DOHH2 (cell line): Measurements from ENCODE around the gene ULBP2.
"Not testable (repeated sequence)": the region's sequence is repeated elsewhere in the genome, so short reads cannot be mapped to it uniquely, and the experiment has no call there.

ENCODE experiments used
- H3F3A ChIP-seq: fragments of 200-600 bp; sonication (generic), shearing (Covaris generic); 2 replicates; pipeline ENCODE4 v1.6.0; 2016; ENCODE audit warnings: antibody characterized with exemption, mild to moderate bottlenecking; ENCODE audit not compliant: control insufficient read depth, insufficient read depth
- H3K27ac ChIP-seq: fragments of 200-600 bp; sonication (generic); 2 replicates; pipeline ENCODE4 v1.5.1; 2014; ENCODE audit warnings: low read depth, mild to moderate bottlenecking, low read length, moderate library complexity
- H3K27me3 ChIP-seq: fragments of 200-600 bp; sonication (generic); 2 replicates; pipeline ENCODE4 v1.6.1; 2014; ENCODE audit warnings: mild to moderate bottlenecking, low read length, mixed read lengths; ENCODE audit not compliant: control insufficient read depth
- H3K36me3 ChIP-seq: fragments of 200-600 bp; sonication (generic); 2 replicates; pipeline ENCODE4 v1.6.1; 2014; ENCODE audit warnings: mild to moderate bottlenecking, low read length, moderate library complexity, mixed read lengths; ENCODE audit not compliant: control insufficient read depth
- H3K4me1 ChIP-seq: fragments of 200-600 bp; sonication (generic); 2 replicates; pipeline ENCODE4 v1.6.1; 2014; ENCODE audit warnings: mild to moderate bottlenecking, low read length, mixed read lengths; ENCODE audit not compliant: control insufficient read depth
- H3K4me2 ChIP-seq: fragments of 200-600 bp; sonication (generic); 2 replicates; pipeline ENCODE4 v1.6.0; 2014; ENCODE audit warnings: mild to moderate bottlenecking, low read length, moderate library complexity
- H3K4me3 ChIP-seq: fragments of 200-600 bp; sonication (generic); 2 replicates; pipeline ENCODE4 v1.5.1; 2014; ENCODE audit warnings: mild to moderate bottlenecking, low read length, mixed read lengths
- H3K79me2 ChIP-seq: fragments of 200-600 bp; sonication (generic); 2 replicates; pipeline ENCODE4 v1.6.1; 2014; ENCODE audit warnings: mild to moderate bottlenecking, low read length, mixed read lengths; ENCODE audit not compliant: control insufficient read depth
- H3K9me2 ChIP-seq: fragments of 200-600 bp; sonication (generic); replicated peaks from 2 replicates; pipeline ENCODE4 v1.6.1; 2014; ENCODE audit warnings: mild to moderate bottlenecking, low read length, mixed read lengths; ENCODE audit not compliant: control insufficient read depth
- H3K9me3 ChIP-seq: fragments of 200-600 bp; sonication (generic); 2 replicates; pipeline ENCODE4 v1.6.1; 2014; ENCODE audit warnings: antibody characterized with exemption, low read length, mixed read lengths; ENCODE audit not compliant: control insufficient read depth, insufficient read depth
- H4K20me1 ChIP-seq: fragments of 200-600 bp; sonication (generic); 2 replicates; pipeline ENCODE4 v1.6.0; 2014; ENCODE audit warnings: low read depth, mild to moderate bottlenecking, antibody characterized with exemption, low read length, moderate library complexity; ENCODE audit not compliant: control insufficient read depth, insufficient read depth
- EZH2phosphoT487 ChIP-seq: fragments of 200-600 bp; sonication (generic); IDR thresholded peaks from 2 replicates; pipeline ENCODE4 v1.6.1; 2017; ENCODE audit warnings: borderline replicate concordance, mild to moderate bottlenecking, antibody characterized with exemption, low read length, moderate library complexity, mixed read lengths
- TF ChIP-seq, protein P1 (sequence below): fragments of 200-600 bp; sonication (generic); IDR thresholded peaks from one replicate; pipeline ENCODE4 v1.5.1; 2014; ENCODE audit warnings: antibody characterized with exemption, mild to moderate bottlenecking, low read depth, low read length; ENCODE audit not compliant: poor library complexity, severe bottlenecking

The ULBP2 gene

DNA sequence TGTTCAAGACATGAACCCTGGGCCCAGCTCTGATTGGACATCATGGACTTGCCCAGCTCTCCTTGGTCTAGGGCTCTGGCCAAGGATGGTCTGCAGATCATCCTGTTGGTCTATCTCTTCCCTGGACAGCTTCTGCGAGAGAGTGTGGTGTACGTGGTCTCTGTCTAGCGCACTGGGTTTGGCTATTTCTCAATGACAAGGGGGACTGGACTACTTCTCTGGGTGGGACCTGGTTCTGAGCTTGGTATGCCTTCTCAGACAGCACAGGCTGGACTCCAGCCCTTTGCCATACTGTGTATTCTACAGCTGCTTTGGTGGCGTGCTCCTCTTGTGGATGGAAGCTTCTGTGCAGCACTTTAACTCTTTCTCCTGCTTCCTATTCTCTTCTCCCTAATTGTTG is 35.4 kb upstream of the ULBP2 start:
- Histone ChIP-seq H4K20me1 (no peaks in the 10 kb centered on the region), H3K4me1 (no peaks in the 10 kb centered on the region), H3K4me2 (no peak overlapping the region), H3K27me3 (peaks cover 4% of the 10 kb centered on the region; the same call in 1 of the 2 replicates), H3K9me2 (no peaks in the 10 kb centered on the region), H3K36me3 (no peaks in the 10 kb centered on the region), H3F3A (no peaks in the 10 kb centered on the region), H3K79me2 (no peaks in the 10 kb centered on the region), H3K4me3 (no peak overlapping the region), H3K9me3 (peaks cover 16% of the 10 kb centered on the region), H3K27ac (no peak overlapping the region)
- TF ChIP-seq, protein P1, sequence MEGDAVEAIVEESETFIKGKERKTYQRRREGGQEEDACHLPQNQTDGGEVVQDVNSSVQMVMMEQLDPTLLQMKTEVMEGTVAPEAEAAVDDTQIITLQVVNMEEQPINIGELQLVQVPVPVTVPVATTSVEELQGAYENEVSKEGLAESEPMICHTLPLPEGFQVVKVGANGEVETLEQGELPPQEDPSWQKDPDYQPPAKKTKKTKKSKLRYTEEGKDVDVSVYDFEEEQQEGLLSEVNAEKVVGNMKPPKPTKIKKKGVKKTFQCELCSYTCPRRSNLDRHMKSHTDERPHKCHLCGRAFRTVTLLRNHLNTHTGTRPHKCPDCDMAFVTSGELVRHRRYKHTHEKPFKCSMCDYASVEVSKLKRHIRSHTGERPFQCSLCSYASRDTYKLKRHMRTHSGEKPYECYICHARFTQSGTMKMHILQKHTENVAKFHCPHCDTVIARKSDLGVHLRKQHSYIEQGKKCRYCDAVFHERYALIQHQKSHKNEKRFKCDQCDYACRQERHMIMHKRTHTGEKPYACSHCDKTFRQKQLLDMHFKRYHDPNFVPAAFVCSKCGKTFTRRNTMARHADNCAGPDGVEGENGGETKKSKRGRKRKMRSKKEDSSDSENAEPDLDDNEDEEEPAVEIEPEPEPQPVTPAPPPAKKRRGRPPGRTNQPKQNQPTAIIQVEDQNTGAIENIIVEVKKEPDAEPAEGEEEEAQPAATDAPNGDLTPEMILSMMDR, result no peak
- no peak for TF ChIP-seq EZH2phosphoT487

DNA sequence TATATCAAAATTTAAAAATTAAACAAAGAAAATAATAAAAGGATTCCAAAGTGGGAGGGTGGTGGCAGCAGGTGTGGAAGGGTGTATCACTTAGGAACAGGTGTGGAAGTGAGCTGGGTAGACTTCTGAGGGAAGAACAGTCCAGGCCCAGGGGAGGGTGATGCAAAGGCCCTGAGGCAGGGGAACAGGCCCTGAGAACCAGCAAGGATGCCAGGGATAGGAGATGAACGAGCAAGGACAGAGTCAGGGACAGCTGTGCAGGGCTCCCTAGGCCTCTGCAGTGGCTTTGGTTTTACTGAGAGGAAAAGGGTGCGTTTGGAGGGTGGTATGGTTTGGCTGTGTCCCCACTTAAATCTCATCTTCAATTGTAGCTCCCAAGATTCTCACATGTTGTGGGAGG is 34.5 kb upstream of the ULBP2 start:
- no peak overlapping the region for H3K4me2 ChIP-seq
- H3K9me3 ChIP-seq, result peaks cover 16% of the 10 kb centered on the region
- H3K36me3 ChIP-seq, result no peaks in the 10 kb centered on the region
- TF ChIP-seq EZH2phosphoT487, result no peak
- TF ChIP-seq, protein P1, result no peak
- no peaks in the 10 kb centered on the region for H3F3A ChIP-seq
- no peaks in the 10 kb centered on the region for H3K4me1 ChIP-seq
- H3K79me2 ChIP-seq, result no peaks in the 10 kb centered on the region
- no peaks in the 10 kb centered on the region for H3K9me2 ChIP-seq
- H3K4me3 ChIP-seq, result no peak overlapping the region
- H3K27me3 ChIP-seq, result no peaks in the 10 kb centered on the region; the same call in 1 of the 2 replicates
- H3K27ac ChIP-seq, result no peak overlapping the region
- H4K20me1 ChIP-seq, result no peaks in the 10 kb centered on the region

DNA sequence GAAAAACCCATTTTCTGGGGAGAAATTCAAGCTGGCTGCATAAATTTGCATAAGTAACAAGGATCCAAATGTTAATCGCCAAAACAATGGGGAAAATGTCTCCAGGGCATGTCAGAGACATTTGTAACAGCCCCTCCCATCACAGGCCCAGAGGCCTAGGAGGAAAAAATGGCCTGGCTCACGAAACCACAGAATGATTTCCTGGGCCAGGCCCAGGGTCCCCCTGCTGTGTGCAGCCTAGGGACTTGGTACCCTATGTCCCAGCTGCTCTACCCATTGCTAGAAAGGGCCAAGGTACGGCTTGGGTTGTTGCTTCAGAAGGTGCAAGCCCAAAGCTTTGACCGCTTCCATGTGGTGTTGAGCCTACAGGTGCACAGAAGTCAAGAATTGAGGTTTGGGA is 33.3 kb upstream of the ULBP2 start:
- H3K4me1 ChIP-seq, H3K36me3 ChIP-seq, H3K79me2 ChIP-seq, H3K27me3 ChIP-seq, H3F3A ChIP-seq, H3K4me2 ChIP-seq, H3K9me2 ChIP-seq, H4K20me1 ChIP-seq, H3K27ac ChIP-seq, H3K4me3 ChIP-seq: not testable (repeated sequence)
- H3K9me3 ChIP-seq, result peaks cover 16% of the 10 kb centered on the region

DNA sequence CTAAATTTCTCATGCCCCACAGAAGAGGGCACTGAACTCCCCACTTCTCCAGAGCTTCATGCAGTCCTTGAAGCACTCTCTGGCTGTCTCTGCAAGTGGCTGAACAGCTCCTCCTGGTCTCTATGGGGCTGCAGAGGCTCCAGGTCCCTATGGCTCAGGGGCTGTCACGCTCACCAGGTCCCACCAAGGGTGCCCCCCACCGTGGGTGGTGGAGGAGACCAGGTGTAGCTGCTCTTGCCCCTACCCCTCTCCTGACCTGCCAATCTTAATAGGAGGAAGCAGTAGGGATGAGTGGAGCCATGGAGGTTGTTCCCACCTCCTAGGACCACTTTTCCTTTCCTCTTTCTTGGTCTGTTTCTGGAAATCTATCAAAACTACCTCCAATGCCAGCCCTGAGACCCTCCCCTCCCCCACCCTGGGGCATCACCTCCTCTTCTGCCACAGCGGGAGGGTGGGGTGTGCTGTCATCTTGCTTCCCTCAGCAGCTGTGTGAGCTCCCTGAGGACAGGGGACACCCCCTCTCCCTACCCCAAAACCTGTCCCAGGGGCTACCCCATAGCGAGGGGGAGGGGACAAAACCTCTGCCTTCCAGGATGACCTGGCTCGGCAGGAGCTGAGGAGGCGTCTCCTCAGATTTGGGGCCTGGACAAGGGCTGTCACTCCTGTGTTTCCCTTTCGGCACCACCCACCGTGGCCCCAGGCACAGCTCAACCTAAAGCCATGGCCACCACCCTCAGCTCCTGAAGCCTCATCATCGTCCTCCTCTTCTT is 31.9 kb upstream of the ULBP2 start:
- Histone ChIP-seq H3K9me3 (peaks cover 16% of the 10 kb centered on the region), H3K4me1 (no peaks in the 10 kb centered on the region), H3K9me2 (no peaks in the 10 kb centered on the region), H3F3A (no peaks in the 10 kb centered on the region), H3K4me3 (no peak overlapping the region), H3K27me3 (peaks cover 14% of the 10 kb centered on the region), H3K79me2 (no peaks in the 10 kb centered on the region), H4K20me1 (no peaks in the 10 kb centered on the region), H3K36me3 (no peaks in the 10 kb centered on the region), H3K27ac (no peak overlapping the region), H3K4me2 (no peak overlapping the region)
- TF ChIP-seq, protein P1, result no peak
- no peak for TF ChIP-seq EZH2phosphoT487
